Activated CD4-positive, alpha-beta memory T cell treated with anti-CD3 and anti-CD28 coated beads, Interleukin-2, amount 10 ng/mL, durations not matched to agents 7 days and 5 days (primary cell): ENCODE measurements around the gene SRM. TPM values are rescaled to one million over a fixed set of nuclear protein-coding genes. Genes with fewer than 3 reads are reported as not detected.

Experiments
- CTCF ChIA-PET: fragments of 350-600 bp; sonication (Branson Sonifier 250); formaldehyde crosslinking; loops from one replicate; lab custom pipeline; 2021; ENCODE audit warnings: antibody characterized with exemption, inconsistent platforms; lab: Charles Lee
- POLR2A ChIA-PET: fragments of 350-600 bp; sonication (Branson Sonifier 250); formaldehyde crosslinking; loops from one replicate; lab custom pipeline; 2021; ENCODE audit warnings: antibody characterized with exemption; lab: Charles Lee
- DNase-seq: peaks from one replicate; pipeline ENCODE4 v3.0.0-alpha.2; 2020
- H3K27ac Mint-ChIP-seq: one replicate; pipeline ENCODE4 v1.8.0; 2021; ENCODE audit warnings: mild to moderate bottlenecking, mixed read lengths
- H3K27me3 Mint-ChIP-seq: one replicate; pipeline ENCODE4 v1.8.0; 2021; ENCODE audit warnings: mixed read lengths
- H3K36me3 Mint-ChIP-seq: one replicate; pipeline ENCODE4 v1.8.0; 2021; ENCODE audit warnings: low read depth, mixed read lengths
- H3K4me1 Mint-ChIP-seq: one replicate; pipeline ENCODE4 v1.8.0; 2021; ENCODE audit warnings: mixed read lengths
- H3K4me3 Mint-ChIP-seq: one replicate; pipeline ENCODE4 v1.8.0; 2021; ENCODE audit warnings: mild to moderate bottlenecking, mixed read lengths
- H3K9me3 Mint-ChIP-seq: one replicate; pipeline ENCODE4 v1.8.0; 2021; ENCODE audit warnings: mixed read lengths
- total RNA-seq, 2 experiments: library from RNA; stranded (reverse); gene quantifications; one replicate each; pipeline ENCODE4 v1.2.3, GENCODE V29; 2021

The SRM gene
- total RNA-seq, 2 experiments from 2014 or later = 69.3 to 72.1 TPM

- Mint-ChIP-seq H3K27ac (peak overlapping the region; percentile 69), H3K4me1 (peaks cover 46% of the 10 kb centered on the region), H3K4me3 (no peak overlapping the region), H3K27me3 (no peaks in the 10 kb centered on the region), H3K36me3 (peaks cover 46% of the 10 kb centered on the region), H3K9me3 (no peaks in the 10 kb centered on the region)
- POLR2A ChIA-PET = interaction anchor here (1.5 to 4.6 kb wide), 4 partner anchors 11 to 51 kb away, joined by 6 to 40 read pairs (median 23); partner anchors contain the start of genes EXOSC10 and TARDBP
- peak; percentile 67 for DNase-seq
- CTCF ChIA-PET = interaction anchor here (0.9 to 6.7 kb wide), 3 partner anchors 13 to 36 kb away, joined by 3 to 72 read pairs (median 4); no protein-coding TSS in a partner anchor
Measured at GRCh38 chr1:11062965-11063401, 3.2 kb upstream of the SRM start.

GRCh38 chr1:11061652-11062365 lies 2.0 kb upstream of the SRM start:
- Mint-ChIP-seq H3K27me3 (no peaks in the 10 kb centered on the region), H3K27ac (peak overlapping the region; percentile 85), H3K4me1 (peaks cover 51% of the 10 kb centered on the region), H3K4me3 (peak overlapping the region; percentile 10), H3K36me3 (peaks cover 48% of the 10 kb centered on the region), H3K9me3 (no peaks in the 10 kb centered on the region)
- ChIA-PET CTCF (interaction anchor here (0.7 to 6.7 kb wide), 7 partner anchors 8 to 589 kb away, joined by 3 to 72 read pairs (median 7); partner anchors contain the start of gene EXOSC10), POLR2A (interaction anchor here (0.8 to 4.6 kb wide), 13 partner anchors 9 to 847 kb away, joined by 3 to 40 read pairs (median 7); partner anchors contain the start of genes CLCN6, EXOSC10, MTOR and TARDBP)
- DNase-seq = no peak

DNA sequence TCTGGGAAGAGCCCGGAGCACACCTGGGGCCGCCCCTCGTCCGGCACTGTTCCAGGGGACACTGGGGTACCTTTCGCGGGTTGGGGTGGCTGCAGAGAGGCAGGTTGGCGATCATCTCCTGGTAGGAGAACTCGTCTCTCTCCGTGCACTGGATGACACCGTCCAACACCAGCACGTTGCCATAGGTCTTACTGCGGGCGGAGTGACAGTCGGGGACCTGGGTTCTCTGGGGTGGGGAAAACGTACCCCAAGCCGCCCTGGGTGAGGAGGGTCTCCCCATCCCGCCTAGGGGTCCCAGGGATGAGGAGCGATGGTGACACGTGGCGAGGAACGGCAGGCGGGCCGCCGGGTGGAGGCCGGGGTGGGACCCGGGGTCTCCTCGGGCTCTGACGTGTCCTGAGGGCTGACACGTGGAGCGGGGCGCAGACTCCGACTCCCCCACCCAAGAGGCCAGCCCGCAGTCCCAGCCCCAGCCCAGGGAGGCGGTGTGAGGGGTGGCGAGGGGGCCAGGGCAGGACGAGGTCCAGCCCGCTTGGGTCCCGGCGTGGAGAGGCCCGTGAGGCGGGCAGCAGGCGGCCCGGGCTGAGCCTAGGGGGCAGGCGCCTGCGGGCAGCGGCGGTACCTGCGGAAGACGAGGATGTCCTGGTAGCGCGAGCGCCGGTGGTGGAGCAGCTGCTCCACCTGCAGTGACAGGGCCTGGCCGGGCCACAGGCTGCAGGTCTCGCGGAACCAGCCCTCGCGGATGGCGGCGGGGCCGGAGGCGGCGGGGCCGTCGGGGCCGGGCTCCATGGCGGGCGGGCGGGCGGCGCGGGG lies 457 bp downstream of the SRM start:
- DNase-seq = no peak
- H3K4me3 Mint-ChIP-seq = peak overlapping the region; percentile 97
- peaks cover 51% of the 10 kb centered on the region for H3K4me1 Mint-ChIP-seq
- H3K27me3 Mint-ChIP-seq = no peaks in the 10 kb centered on the region
- CTCF ChIA-PET = interaction anchor here (1.4 to 6.7 kb wide), 5 partner anchors 8 to 39 kb away, joined by 4 to 72 read pairs (median 10); no protein-coding TSS in a partner anchor
- H3K27ac Mint-ChIP-seq = peak overlapping the region; percentile 81
- H3K9me3 Mint-ChIP-seq = no peaks in the 10 kb centered on the region
- POLR2A ChIA-PET = interaction anchor here (0.8 to 4.6 kb wide), 9 partner anchors 12 to 671 kb away, joined by 3 to 40 read pairs (median 8); partner anchors contain the start of genes EXOSC10 and TARDBP
- peaks cover 31% of the 10 kb centered on the region for H3K36me3 Mint-ChIP-seq

GRCh38 chr1:11058595-11059154 lies 1.1 kb downstream of the SRM start:
- peaks cover 49% of the 10 kb centered on the region for H3K4me1 Mint-ChIP-seq
- peaks cover 32% of the 10 kb centered on the region for H3K36me3 Mint-ChIP-seq
- POLR2A ChIA-PET = interaction anchor here (1.6 kb wide), 1 partner anchor 41 kb away, joined by 8 read pairs; the partner anchor contains the start of gene EXOSC10
- peak overlapping the region; percentile 81 for H3K27ac Mint-ChIP-seq
- H3K27me3 Mint-ChIP-seq = no peaks in the 10 kb centered on the region
- no peak for DNase-seq
- no peaks in the 10 kb centered on the region for H3K9me3 Mint-ChIP-seq
- CTCF ChIA-PET = interaction anchor here (1.8 kb wide), 1 partner anchor 21 kb away, joined by 10 read pairs; no protein-coding TSS in a partner anchor
- H3K4me3 Mint-ChIP-seq = peak overlapping the region; percentile 97

- H3K27ac Mint-ChIP-seq = no peak overlapping the region
- DNase-seq = no peak
- H3K27me3 Mint-ChIP-seq = no peaks in the 10 kb centered on the region
- H3K4me1 Mint-ChIP-seq = peaks cover 43% of the 10 kb centered on the region
- CTCF ChIA-PET = interaction anchor here (0.6 to 1.8 kb wide), 3 partner anchors 18 to 21 kb away, joined by 3 to 10 read pairs (median 4); no protein-coding TSS in a partner anchor
- POLR2A ChIA-PET = interaction anchor here (1.6 kb wide), 1 partner anchor 41 kb away, joined by 8 read pairs; the partner anchor contains the start of gene EXOSC10
- peak overlapping the region; percentile 97 for H3K4me3 Mint-ChIP-seq
- no peaks in the 10 kb centered on the region for H3K9me3 Mint-ChIP-seq
- H3K36me3 Mint-ChIP-seq = peaks cover 25% of the 10 kb centered on the region
Measured at GRCh38 chr1:11058026-11058425, 1.8 kb downstream of the SRM start.

- Mint-ChIP-seq H3K4me1 (peaks cover 38% of the 10 kb centered on the region), H3K4me3 (no peak overlapping the region), H3K9me3 (no peaks in the 10 kb centered on the region), H3K36me3 (peaks cover 20% of the 10 kb centered on the region), H3K27me3 (no peaks in the 10 kb centered on the region), H3K27ac (no peak overlapping the region)
- no peak for DNase-seq
- ChIA-PET POLR2A (interaction anchor here (1.6 kb wide), 1 partner anchor 42 kb away, joined by 8 read pairs; the partner anchor contains the start of gene EXOSC10), CTCF (interaction anchor here (0.6 to 1.8 kb wide), 3 partner anchors 18 to 21 kb away, joined by 3 to 10 read pairs (median 4); no protein-coding TSS in a partner anchor)
Measured at GRCh38 chr1:11057477-11057876, 2.3 kb downstream of the SRM start.

GRCh38 chr1:11056504-11056903 lies 3.3 kb downstream of the SRM start:
- H3K4me1 Mint-ChIP-seq = peaks cover 38% of the 10 kb centered on the region
- ChIA-PET CTCF (interaction anchor here (1.7 kb wide), 1 partner anchor 19 kb away, joined by 9 read pairs; no protein-coding TSS in a partner anchor), POLR2A (no interaction called here)
- H3K4me3 Mint-ChIP-seq = no peak overlapping the region
- peaks cover 20% of the 10 kb centered on the region for H3K36me3 Mint-ChIP-seq
- no peak overlapping the region for H3K27ac Mint-ChIP-seq
- no peak for DNase-seq
- H3K9me3 Mint-ChIP-seq = no peaks in the 10 kb centered on the region
- no peaks in the 10 kb centered on the region for H3K27me3 Mint-ChIP-seq

DNA sequence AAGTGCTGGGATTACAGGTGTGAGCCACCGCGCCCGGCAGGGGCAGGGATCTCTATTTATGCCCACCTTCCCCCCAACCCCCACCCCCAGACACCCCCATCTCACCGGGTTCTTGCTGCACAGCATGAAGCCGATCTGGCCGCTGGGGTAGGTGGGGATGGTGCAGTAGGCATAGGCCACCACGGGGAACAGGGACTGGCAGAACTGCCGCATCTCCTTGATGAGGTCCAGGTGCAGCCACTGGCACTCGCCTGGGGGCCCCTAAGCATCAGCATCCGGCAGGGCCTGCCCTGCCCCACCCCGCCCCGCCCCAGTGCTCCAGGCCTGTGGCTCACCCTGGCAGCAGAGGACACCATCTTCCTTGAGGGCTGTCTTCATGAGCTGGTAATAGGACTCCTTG lies 4.1 kb downstream of the SRM start:
- Mint-ChIP-seq H3K27me3 (no peaks in the 10 kb centered on the region), H3K4me3 (no peak overlapping the region)
- CTCF ChIA-PET = interaction anchor here (1.7 kb wide), 1 partner anchor 18 kb away, joined by 9 read pairs; no protein-coding TSS in a partner anchor

GRCh38 chr1:11054666-11055065 lies 5.2 kb downstream of the SRM start:
- POLR2A ChIA-PET = no interaction called here
- H3K9me3 Mint-ChIP-seq = no peaks in the 10 kb centered on the region
- no peak for DNase-seq
- no peak overlapping the region for H3K4me3 Mint-ChIP-seq
- H3K36me3 Mint-ChIP-seq = peaks cover 20% of the 10 kb centered on the region
- CTCF ChIA-PET = interaction anchor here (0.7 kb wide), 1 partner anchor 172 kb away, joined by 3 read pairs; no protein-coding TSS in a partner anchor
- H3K4me1 Mint-ChIP-seq = peaks cover 30% of the 10 kb centered on the region
- H3K27me3 Mint-ChIP-seq = no peaks in the 10 kb centered on the region
- no peak overlapping the region for H3K27ac Mint-ChIP-seq

More for the DNA sequence above, 4.1 kb downstream of the SRM start:
- H3K36me3 Mint-ChIP-seq = peaks cover 20% of the 10 kb centered on the region
- POLR2A ChIA-PET = no interaction called here
- no peak overlapping the region for H3K27ac Mint-ChIP-seq
- H3K9me3 Mint-ChIP-seq = no peaks in the 10 kb centered on the region
- peaks cover 35% of the 10 kb centered on the region for H3K4me1 Mint-ChIP-seq
- DNase-seq = no peak

GRCh38 chr1:11054181-11054580 lies 5.6 kb downstream of the SRM start:
- Mint-ChIP-seq H3K4me3 (no peak overlapping the region), H3K9me3 (no peaks in the 10 kb centered on the region), H3K27me3 (no peaks in the 10 kb centered on the region), H3K4me1 (peaks cover 29% of the 10 kb centered on the region), H3K27ac (no peak overlapping the region), H3K36me3 (peaks cover 19% of the 10 kb centered on the region)
- DNase-seq = no peak
- CTCF ChIA-PET = interaction anchor here (0.6 kb wide), 1 partner anchor 11 kb away, joined by 3 read pairs; no protein-coding TSS in a partner anchor
- POLR2A ChIA-PET = no interaction called here

- Mint-ChIP-seq H3K4me1 (peaks cover 24% of the 10 kb centered on the region), H3K9me3 (no peaks in the 10 kb centered on the region), H3K4me3 (no peak overlapping the region), H3K36me3 (peaks cover 15% of the 10 kb centered on the region), H3K27ac (no peak overlapping the region), H3K27me3 (no peaks in the 10 kb centered on the region)
- POLR2A ChIA-PET = interaction anchor here (0.7 to 2.8 kb wide), 2 partner anchors 7 to 17 kb away, joined by 3 to 11 read pairs; no protein-coding TSS in a partner anchor
- CTCF ChIA-PET = interaction anchor here (0.6 kb wide), 1 partner anchor 11 kb away, joined by 3 read pairs; no protein-coding TSS in a partner anchor
- no peak for DNase-seq
Measured at GRCh38 chr1:11053758-11054137, 6.1 kb downstream of the SRM start.
